ENCODE data around the gene MAP4K1.

GRCh38 chr19:38666663-38667511 is 49.1 kb upstream of the MAP4K1 start:
- TF ChIP-seq CTCF (IDR thresholded peaks at IDR 0.05) (no peak), REST (IDR thresholded peaks at IDR 0.05; ENCODE audit: insufficient read depth in 1 of 2, low read depth in 2 of 2, low read length in 1 of 2) (no peak), POLR2AphosphoS5 (IDR thresholded peaks at IDR 0.05; ENCODE audit: low read depth, low read length) (no peak)
